Natural killer cell (primary cell): ENCODE results near the gene PTPN5. TPM values are rescaled to one million over a fixed set of nuclear protein-coding genes. Genes with fewer than 3 reads are reported as not detected.

Source experiments
- ATAC-seq, 3 donors: fragments of 150-1000 bp in 2 of 3; fragments of 200-7000 bp in 1 of 3; cut with Tn5 transposase; 1 replicate in 1 of 3; 2 replicates in 2 of 3; pipeline ENCODE4 v1.10.0; 2021; ENCODE audit warnings: mild to moderate bottlenecking in 2 of 3, moderate library complexity in 2 of 3
- DNase-seq, 2 donors: peaks; one replicate each; pipeline versions ENCODE4 v3.0.0 to v3.0.0-alpha.2; 2013 to 2021; ENCODE audit warnings: mixed read lengths in 1 of 2
- H3K27ac ChIP-seq: one replicate; pipeline ENCODE4 v1.5.1; 2013; ENCODE audit warnings: mild to moderate bottlenecking, low read length
- H3K27me3 ChIP-seq: one replicate; pipeline ENCODE4 v1.6.1; 2013; ENCODE audit warnings: low read length; ENCODE audit not compliant: control insufficient read depth, insufficient read depth
- H3K36me3 ChIP-seq: one replicate; pipeline ENCODE4 v1.6.1; 2013; ENCODE audit warnings: low read length; ENCODE audit not compliant: control insufficient read depth, insufficient read depth
- H3K4me1 ChIP-seq: one replicate; pipeline ENCODE4 v1.6.1; 2013; ENCODE audit warnings: low read length; ENCODE audit not compliant: control insufficient read depth, insufficient read depth
- H3K4me3 ChIP-seq: one replicate; pipeline ENCODE4 v1.5.1; 2013; ENCODE audit warnings: low read length
- H3K9me3 ChIP-seq: one replicate; pipeline ENCODE4 v1.6.1; 2013; ENCODE audit warnings: low read length; ENCODE audit not compliant: control insufficient read depth, insufficient read depth
- H3K27ac Mint-ChIP-seq, 2 donors: one replicate each; pipeline ENCODE4 v1.8.0; 2022; ENCODE audit warnings: mild to moderate bottlenecking in 2 of 2, mixed read lengths in 2 of 2, moderate library complexity in 1 of 2
- H3K27me3 Mint-ChIP-seq, 2 donors: one replicate each; pipeline ENCODE4 v1.8.0; 2022; ENCODE audit warnings: low read depth in 2 of 2, mixed read lengths in 2 of 2
- H3K36me3 Mint-ChIP-seq: one replicate; pipeline ENCODE4 v1.8.0; 2022; ENCODE audit warnings: mixed read lengths
- H3K4me1 Mint-ChIP-seq, 2 donors: one replicate each; pipeline ENCODE4 v1.8.0; 2022; ENCODE audit warnings: mixed read lengths in 2 of 2
- H3K4me3 Mint-ChIP-seq: one replicate; pipeline ENCODE4 v1.8.0; 2022; ENCODE audit warnings: mild to moderate bottlenecking, moderate library complexity, mixed read lengths
- H3K9me3 Mint-ChIP-seq, 2 donors: one replicate each; pipeline ENCODE4 v1.8.0; 2022; ENCODE audit warnings: mixed read lengths in 2 of 2
- CTCF ChIP-seq: fragments of 200-600 bp; IDR thresholded peaks from one replicate; pipeline ENCODE4 v1.8.0; 2022; ENCODE audit warnings: antibody characterized with exemption
- WGBS: methylation state at CpG from one replicate; pipeline ENCODE4 v1.1.7; 2013; ENCODE audit warnings: missing lambda C conversion rate; ENCODE audit not compliant: insufficient coverage; 5-methylcytosine and 5-hydroxymethylcytosine counted together
- intact Hi-C: fragments of 100-400 bp; cut with micrococcal nuclease; formaldehyde crosslinking; loops from one replicate; pipeline ENCODE4 v1.14.2; 2022
- total RNA-seq, 4 donors: library from RNA; stranded (reverse); fragments of 120-200 nt in 1 of 4; gene quantifications; one replicate each; pipeline versions ENCODE4 v1.2.3 to v1.2.4, GENCODE V29; 2013 to 2022

PTPN5 gene
- total RNA-seq, 3 donors from 2014 or later (not counting 1 experiment from before 2014, with no cell fraction given) = not detected

DNA sequence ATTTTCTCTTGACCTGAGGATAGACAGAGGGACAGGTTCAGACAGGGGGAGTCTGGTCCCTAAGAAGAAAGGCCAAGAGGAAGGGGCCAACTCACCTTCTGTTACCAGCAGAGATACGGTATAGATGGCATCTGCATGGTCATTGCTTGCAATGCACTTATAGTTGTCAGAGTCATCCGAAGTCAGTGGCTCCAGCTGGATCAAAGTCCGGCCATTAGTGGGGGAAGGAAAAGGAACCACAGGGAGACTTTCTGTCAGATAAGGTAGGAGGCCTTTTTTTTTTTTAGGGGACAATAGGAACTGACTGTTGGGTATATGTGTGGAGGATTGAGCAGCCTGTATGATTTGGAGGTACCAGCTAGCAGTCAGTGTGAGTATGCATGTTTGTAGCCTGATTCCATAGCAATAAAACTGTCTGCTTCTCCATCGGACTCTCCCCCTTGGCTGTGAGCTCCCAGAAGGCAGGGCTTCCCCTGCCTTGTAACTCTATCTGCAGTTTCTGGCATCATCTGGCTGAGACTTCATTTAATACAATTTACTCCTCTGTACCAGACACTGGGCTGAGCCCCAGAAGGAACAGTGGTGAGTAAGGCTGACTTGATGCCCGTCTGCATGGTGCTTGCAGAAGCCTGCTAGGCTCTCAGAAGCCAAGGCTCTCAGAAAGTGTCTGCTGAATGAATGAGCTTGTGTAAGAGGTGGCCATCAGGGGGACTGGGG lies 71.3 kb downstream of the PTPN5 start:
- no peak for TF ChIP-seq CTCF
- Mint-ChIP-seq H3K9me3 (no peaks in the 10 kb centered on the region), H3K4me1 (peaks cover 5 to 23% of the 10 kb centered on the region in 2 donors), H3K4me3 (peak overlapping the region; percentile 95), H3K36me3 (no peaks in the 10 kb centered on the region), H3K27ac (peak overlapping the region in 1 of 2 donors; percentile 84), H3K27me3 (peaks cover 3 to 7% of the 10 kb centered on the region in 2 donors)
- no peak for ATAC-seq
- H3K36me3 ChIP-seq = no peaks in the 10 kb centered on the region
- WGBS = 89% methylated on average over 5 of the region's 5 CpGs
- no peak overlapping the region for H3K4me3 ChIP-seq
- H3K27ac ChIP-seq = no peak overlapping the region
- intact Hi-C loops = loop anchor here (5.0 to 10.0 kb wide), 2 partner anchors 85 to 708 kb away; partner anchors contain the start of genes SERGEF and SPTY2D1
- no peaks in the 10 kb centered on the region for H3K27me3 ChIP-seq
- no peaks in the 10 kb centered on the region for H3K9me3 ChIP-seq
- DNase-seq = no peak
- peaks cover 18% of the 10 kb centered on the region for H3K4me1 ChIP-seq

DNA sequence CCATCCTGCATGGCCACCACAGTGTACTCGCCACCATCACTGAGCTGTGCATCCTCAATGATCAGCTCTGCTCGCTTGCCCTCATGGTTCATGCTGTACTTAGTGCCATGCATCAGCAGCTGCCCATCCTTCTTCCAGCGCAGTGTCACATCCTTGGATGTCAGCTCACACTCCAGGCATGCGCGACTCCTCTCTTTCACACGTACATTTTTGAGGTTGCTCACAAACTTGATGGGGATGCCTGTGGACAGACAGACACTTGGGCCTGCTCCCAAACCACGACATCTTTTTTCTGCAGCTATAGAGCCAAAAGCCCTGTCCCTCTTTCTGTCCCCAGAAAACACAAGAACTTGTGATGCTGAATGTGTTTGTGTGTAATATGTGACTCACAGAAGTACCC lies 76.1 kb downstream of the PTPN5 start:
- no peak for ATAC-seq
- 80% methylated on average over 7 of the region's 7 CpGs for WGBS

GRCh38 chr11:18714443-18714780 lies 77.2 kb downstream of the PTPN5 start:
- H3K27me3 ChIP-seq = no peaks in the 10 kb centered on the region
- H3K36me3 ChIP-seq = no peaks in the 10 kb centered on the region
- no peaks in the 10 kb centered on the region for H3K9me3 Mint-ChIP-seq
- no peaks in the 10 kb centered on the region for H3K4me1 Mint-ChIP-seq
- no peaks in the 10 kb centered on the region for H3K9me3 ChIP-seq
- H3K27ac ChIP-seq = no peak overlapping the region
- no peak overlapping the region for H3K4me3 Mint-ChIP-seq
- TF ChIP-seq CTCF = no peak
- H3K27ac Mint-ChIP-seq = no peak overlapping the region
- no peak for DNase-seq
- peaks cover 7 to 14% of the 10 kb centered on the region in 2 donors for H3K27me3 Mint-ChIP-seq
- WGBS = 93% methylated on average over 10 of the region's 10 CpGs
- intact Hi-C loops = no loop called here
- H3K4me3 ChIP-seq = no peak overlapping the region
- no peaks in the 10 kb centered on the region for H3K4me1 ChIP-seq
- ATAC-seq = no peak
- H3K36me3 Mint-ChIP-seq = no peaks in the 10 kb centered on the region

More for the DNA sequence above, 76.1 kb downstream of the PTPN5 start:
- no peaks in the 10 kb centered on the region for H3K9me3 ChIP-seq
- no peak for DNase-seq
- no peaks in the 10 kb centered on the region for H3K4me1 ChIP-seq
- H3K27ac ChIP-seq = no peak overlapping the region
- H3K36me3 ChIP-seq = no peaks in the 10 kb centered on the region
- Mint-ChIP-seq H3K27ac (no peak overlapping the region), H3K9me3 (no peaks in the 10 kb centered on the region), H3K27me3 (peaks cover 7 to 8% of the 10 kb centered on the region in 2 donors), H3K36me3 (no peaks in the 10 kb centered on the region), H3K4me1 (peaks cover 2 to 6% of the 10 kb centered on the region in 2 donors), H3K4me3 (no peak overlapping the region)
- no peak for TF ChIP-seq CTCF
- H3K4me3 ChIP-seq = no peak overlapping the region
- no peaks in the 10 kb centered on the region for H3K27me3 ChIP-seq
- intact Hi-C loops = no loop called here
